Subcutaneous abdominal adipose tissue (tissue), 5 donors: ENCODE measurements around the gene TTC22.

ENCODE experiments used
- H3K27ac ChIP-seq: one replicate; pipeline ENCODE4 v1.7.0; 2013; ENCODE audit warnings: low read depth, mild to moderate bottlenecking, inconsistent platforms, low read length, moderate library complexity
- H3K27me3 ChIP-seq, 5 donors: one replicate each; pipeline ENCODE4 v1.7.0; 2013; ENCODE audit warnings: low read length in 5 of 5, inconsistent platforms in 1 of 5; ENCODE audit not compliant: control insufficient read depth in 5 of 5, insufficient read depth in 4 of 5
- H3K36me3 ChIP-seq, 5 donors: one replicate each; pipeline ENCODE4 v1.7.0; 2013; ENCODE audit warnings: low read length in 5 of 5; ENCODE audit not compliant: control insufficient read depth in 5 of 5, insufficient read depth in 5 of 5
- H3K4me1 ChIP-seq, 5 donors: one replicate each; pipeline ENCODE4 v1.7.0; 2013; ENCODE audit warnings: low read length in 5 of 5, mild to moderate bottlenecking in 3 of 5, moderate library complexity in 1 of 5; ENCODE audit not compliant: control insufficient read depth in 5 of 5, insufficient read depth in 5 of 5
- H3K4me3 ChIP-seq, 5 donors: one replicate each; pipeline ENCODE4 v1.7.0; 2013; ENCODE audit warnings: low read length in 5 of 5, low read depth in 1 of 5
- H3K9ac ChIP-seq, 5 donors: one replicate each; pipeline ENCODE4 v1.7.0; 2013; ENCODE audit warnings: low read length in 5 of 5, mild to moderate bottlenecking in 4 of 5, moderate library complexity in 3 of 5
- H3K9me3 ChIP-seq, 5 donors: one replicate each; pipeline ENCODE4 v1.7.0; 2013; ENCODE audit warnings: low read length in 5 of 5; ENCODE audit not compliant: control insufficient read depth in 5 of 5
- donor health status: healthy.
- donor health status: healthy.
- donor health status: healthy.
- donor health status: healthy.
- donor health status: healthy.

Gene TTC22

GRCh38 chr1:54808443-54809207 lies 7.5 kb upstream of the TTC22 start:
- Histone ChIP-seq H3K27me3 (peaks cover 0 to 11% (median 0%) of the 10 kb centered on the region in 5 donors), H3K36me3 (no peaks in the 10 kb centered on the region), H3K27ac (no peak overlapping the region), H3K4me1 (peaks cover 0 to 3% (median 0%) of the 10 kb centered on the region in 5 donors), H3K9me3 (no peaks in the 10 kb centered on the region), H3K9ac (no peak overlapping the region), H3K4me3 (no peak overlapping the region)

GRCh38 chr1:54807756-54808155 lies 6.6 kb upstream of the TTC22 start:
- peaks cover 0 to 3% (median 0%) of the 10 kb centered on the region in 5 donors for H3K4me1 ChIP-seq
- H3K36me3 ChIP-seq, result no peaks in the 10 kb centered on the region
- no peaks in the 10 kb centered on the region for H3K9me3 ChIP-seq
- peaks cover 0 to 7% (median 3%) of the 10 kb centered on the region in 5 donors for H3K27me3 ChIP-seq
- H3K27ac ChIP-seq, result no peak overlapping the region
- H3K4me3 ChIP-seq, result no peak overlapping the region
- H3K9ac ChIP-seq, result no peak overlapping the region

- H3K9me3 ChIP-seq, result no peaks in the 10 kb centered on the region
- peaks cover 0 to 3% (median 0%) of the 10 kb centered on the region in 5 donors for H3K4me1 ChIP-seq
- H3K27me3 ChIP-seq, result peaks cover 0 to 8% (median 3%) of the 10 kb centered on the region in 5 donors
- no peak overlapping the region for H3K9ac ChIP-seq
- H3K27ac ChIP-seq, result no peak overlapping the region
- H3K36me3 ChIP-seq, result no peaks in the 10 kb centered on the region
- H3K4me3 ChIP-seq, result no peak overlapping the region
These were observed 5.9 kb upstream of the TTC22 start for GRCh38 chr1:54806931-54807611.

GRCh38 chr1:54805981-54806381 lies 4.9 kb upstream of the TTC22 start:
- no peaks in the 10 kb centered on the region for H3K9me3 ChIP-seq
- H3K27ac ChIP-seq, result no peak overlapping the region
- H3K36me3 ChIP-seq, result no peaks in the 10 kb centered on the region
- H3K9ac ChIP-seq, result no peak overlapping the region
- H3K4me1 ChIP-seq, result peaks cover 0 to 8% (median 7%) of the 10 kb centered on the region in 5 donors
- peaks cover 10 to 18% (median 14%) of the 10 kb centered on the region in 5 donors for H3K27me3 ChIP-seq
- no peak overlapping the region for H3K4me3 ChIP-seq

- Histone ChIP-seq H3K4me1 (peaks cover 0 to 12% (median 12%) of the 10 kb centered on the region in 5 donors), H3K27ac (no peak overlapping the region), H3K9ac (no peak overlapping the region), H3K36me3 (no peaks in the 10 kb centered on the region), H3K4me3 (no peak overlapping the region), H3K27me3 (peaks cover 15 to 22% (median 19%) of the 10 kb centered on the region in 5 donors), H3K9me3 (no peaks in the 10 kb centered on the region)
These were observed 4.3 kb upstream of the TTC22 start for GRCh38 chr1:54805466-54805865.

- Histone ChIP-seq H3K4me3 (no peak overlapping the region), H3K27ac (no peak overlapping the region), H3K27me3 (peaks cover 18 to 26% (median 24%) of the 10 kb centered on the region in 5 donors), H3K9ac (no peak overlapping the region), H3K9me3 (no peaks in the 10 kb centered on the region), H3K4me1 (peaks cover 0 to 14% (median 12%) of the 10 kb centered on the region in 5 donors), H3K36me3 (no peaks in the 10 kb centered on the region)
These were observed 3.5 kb upstream of the TTC22 start for GRCh38 chr1:54804471-54805132.

- no peak overlapping the region for H3K27ac ChIP-seq
- H3K9ac ChIP-seq, result no peak overlapping the region
- H3K27me3 ChIP-seq, result peaks cover 18 to 30% (median 26%) of the 10 kb centered on the region in 5 donors
- no peaks in the 10 kb centered on the region for H3K9me3 ChIP-seq
- H3K4me3 ChIP-seq, result no peak overlapping the region
- H3K4me1 ChIP-seq, result peaks cover 0 to 14% (median 12%) of the 10 kb centered on the region in 5 donors
- no peaks in the 10 kb centered on the region for H3K36me3 ChIP-seq
These were observed 2.8 kb upstream of the TTC22 start for GRCh38 chr1:54803761-54804470.

- Histone ChIP-seq H3K9me3 (no peaks in the 10 kb centered on the region), H3K36me3 (no peaks in the 10 kb centered on the region), H3K27ac (no peak overlapping the region), H3K27me3 (peaks cover 18 to 33% (median 24%) of the 10 kb centered on the region in 5 donors), H3K4me1 (peaks cover 0 to 14% (median 12%) of the 10 kb centered on the region in 5 donors), H3K4me3 (peak overlapping the region in 2 of 5 donors; percentile 38 to 54), H3K9ac (no peak overlapping the region)
These were observed 853 bp downstream of the TTC22 start for GRCh38 chr1:54800041-54800898.
